ENCODE results near the gene LUZP2.

GRCh38 chr11:24651873-24652272 is 155.0 kb downstream of the LUZP2 start:
- TF ChIP-seq, protein P1, sequence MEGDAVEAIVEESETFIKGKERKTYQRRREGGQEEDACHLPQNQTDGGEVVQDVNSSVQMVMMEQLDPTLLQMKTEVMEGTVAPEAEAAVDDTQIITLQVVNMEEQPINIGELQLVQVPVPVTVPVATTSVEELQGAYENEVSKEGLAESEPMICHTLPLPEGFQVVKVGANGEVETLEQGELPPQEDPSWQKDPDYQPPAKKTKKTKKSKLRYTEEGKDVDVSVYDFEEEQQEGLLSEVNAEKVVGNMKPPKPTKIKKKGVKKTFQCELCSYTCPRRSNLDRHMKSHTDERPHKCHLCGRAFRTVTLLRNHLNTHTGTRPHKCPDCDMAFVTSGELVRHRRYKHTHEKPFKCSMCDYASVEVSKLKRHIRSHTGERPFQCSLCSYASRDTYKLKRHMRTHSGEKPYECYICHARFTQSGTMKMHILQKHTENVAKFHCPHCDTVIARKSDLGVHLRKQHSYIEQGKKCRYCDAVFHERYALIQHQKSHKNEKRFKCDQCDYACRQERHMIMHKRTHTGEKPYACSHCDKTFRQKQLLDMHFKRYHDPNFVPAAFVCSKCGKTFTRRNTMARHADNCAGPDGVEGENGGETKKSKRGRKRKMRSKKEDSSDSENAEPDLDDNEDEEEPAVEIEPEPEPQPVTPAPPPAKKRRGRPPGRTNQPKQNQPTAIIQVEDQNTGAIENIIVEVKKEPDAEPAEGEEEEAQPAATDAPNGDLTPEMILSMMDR (IDR thresholded peaks at IDR 0.05): no peak
- TF ChIP-seq POLR2A (IDR thresholded peaks at IDR 0.05): no peak
